H1 (cell line): Measurements from ENCODE around the gene OPALIN. TPM values are rescaled to one million over a fixed set of nuclear protein-coding genes. Genes with fewer than 3 reads are reported as not detected.

ENCODE experiments used
- TAF7 ChIP-seq: optimal IDR thresholded peaks from 2 replicates; pipeline ENCODE3; 2011; ENCODE audit warnings: low read depth, mild to moderate bottlenecking, inconsistent platforms, low read length, moderate library complexity, borderline replicate concordance
- polyA plus RNA-seq, 7 experiments: library from polyadenylated mRNA; depleted of rRNA in 3 of 7; stranded (reverse) in 5 of 7; unstranded in 2 of 7; fragments of >200 nt in 5 of 7; fragments of 200-250 nt in 2 of 7; gene quantifications; 1 replicate in 5 of 7; 2 replicates in 1 of 7; 4 replicates in 1 of 7; pipeline versions ENCODE4 v1.2.1 to v1.2.3, GENCODE V29; 2011 to 2013; ENCODE audit warnings: missing spikeins in 2 of 7, mixed read lengths in 2 of 7
- total RNA-seq: library from RNA; stranded (reverse); fragmentation: NEBNext Ultra II Directional; extraction: Animal tissue kit (Norgen Biotek cat#: 25700); gene quantifications from 2 replicates; pipeline ENCODE4 v1.2.1, GENCODE V29; 2021
- TF ChIP-seq, protein P1 (sequence below): fragments of 300-600 bp; sonication (generic); IDR thresholded peaks from 2 replicates; pipeline ENCODE4 v1.7.1; 2012; ENCODE audit warnings: low read length, moderate library complexity, mild to moderate bottlenecking, inconsistent platforms; ENCODE audit not compliant: insufficient replicate concordance

OPALIN gene
- total and polyA plus RNA-seq, 2 of the 8 experiments (the other 6 are each of a cell fraction or from before 2014, with no cell fraction given): 0.03 TPM; not detected in 1

DNA sequence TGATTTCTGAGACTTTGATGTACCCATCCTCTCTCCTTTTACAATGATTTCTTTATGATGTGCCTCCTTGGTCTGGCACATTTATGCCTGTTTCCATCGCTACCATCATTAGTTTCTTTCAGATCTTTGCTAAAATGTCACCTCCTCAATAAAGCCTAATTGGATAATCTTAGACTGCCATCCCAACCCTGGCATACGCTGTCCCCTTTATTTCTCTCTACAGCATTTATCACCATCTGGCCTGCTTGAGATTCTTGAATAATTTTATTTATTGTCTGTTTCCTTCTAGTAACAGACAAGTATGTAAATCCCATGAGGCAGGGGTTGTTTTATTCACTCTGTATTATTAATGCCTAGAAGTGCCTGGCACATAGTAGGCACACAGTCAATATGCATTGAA, 61.3 kb downstream of the OPALIN start (continued):
- TF ChIP-seq, protein P1, sequence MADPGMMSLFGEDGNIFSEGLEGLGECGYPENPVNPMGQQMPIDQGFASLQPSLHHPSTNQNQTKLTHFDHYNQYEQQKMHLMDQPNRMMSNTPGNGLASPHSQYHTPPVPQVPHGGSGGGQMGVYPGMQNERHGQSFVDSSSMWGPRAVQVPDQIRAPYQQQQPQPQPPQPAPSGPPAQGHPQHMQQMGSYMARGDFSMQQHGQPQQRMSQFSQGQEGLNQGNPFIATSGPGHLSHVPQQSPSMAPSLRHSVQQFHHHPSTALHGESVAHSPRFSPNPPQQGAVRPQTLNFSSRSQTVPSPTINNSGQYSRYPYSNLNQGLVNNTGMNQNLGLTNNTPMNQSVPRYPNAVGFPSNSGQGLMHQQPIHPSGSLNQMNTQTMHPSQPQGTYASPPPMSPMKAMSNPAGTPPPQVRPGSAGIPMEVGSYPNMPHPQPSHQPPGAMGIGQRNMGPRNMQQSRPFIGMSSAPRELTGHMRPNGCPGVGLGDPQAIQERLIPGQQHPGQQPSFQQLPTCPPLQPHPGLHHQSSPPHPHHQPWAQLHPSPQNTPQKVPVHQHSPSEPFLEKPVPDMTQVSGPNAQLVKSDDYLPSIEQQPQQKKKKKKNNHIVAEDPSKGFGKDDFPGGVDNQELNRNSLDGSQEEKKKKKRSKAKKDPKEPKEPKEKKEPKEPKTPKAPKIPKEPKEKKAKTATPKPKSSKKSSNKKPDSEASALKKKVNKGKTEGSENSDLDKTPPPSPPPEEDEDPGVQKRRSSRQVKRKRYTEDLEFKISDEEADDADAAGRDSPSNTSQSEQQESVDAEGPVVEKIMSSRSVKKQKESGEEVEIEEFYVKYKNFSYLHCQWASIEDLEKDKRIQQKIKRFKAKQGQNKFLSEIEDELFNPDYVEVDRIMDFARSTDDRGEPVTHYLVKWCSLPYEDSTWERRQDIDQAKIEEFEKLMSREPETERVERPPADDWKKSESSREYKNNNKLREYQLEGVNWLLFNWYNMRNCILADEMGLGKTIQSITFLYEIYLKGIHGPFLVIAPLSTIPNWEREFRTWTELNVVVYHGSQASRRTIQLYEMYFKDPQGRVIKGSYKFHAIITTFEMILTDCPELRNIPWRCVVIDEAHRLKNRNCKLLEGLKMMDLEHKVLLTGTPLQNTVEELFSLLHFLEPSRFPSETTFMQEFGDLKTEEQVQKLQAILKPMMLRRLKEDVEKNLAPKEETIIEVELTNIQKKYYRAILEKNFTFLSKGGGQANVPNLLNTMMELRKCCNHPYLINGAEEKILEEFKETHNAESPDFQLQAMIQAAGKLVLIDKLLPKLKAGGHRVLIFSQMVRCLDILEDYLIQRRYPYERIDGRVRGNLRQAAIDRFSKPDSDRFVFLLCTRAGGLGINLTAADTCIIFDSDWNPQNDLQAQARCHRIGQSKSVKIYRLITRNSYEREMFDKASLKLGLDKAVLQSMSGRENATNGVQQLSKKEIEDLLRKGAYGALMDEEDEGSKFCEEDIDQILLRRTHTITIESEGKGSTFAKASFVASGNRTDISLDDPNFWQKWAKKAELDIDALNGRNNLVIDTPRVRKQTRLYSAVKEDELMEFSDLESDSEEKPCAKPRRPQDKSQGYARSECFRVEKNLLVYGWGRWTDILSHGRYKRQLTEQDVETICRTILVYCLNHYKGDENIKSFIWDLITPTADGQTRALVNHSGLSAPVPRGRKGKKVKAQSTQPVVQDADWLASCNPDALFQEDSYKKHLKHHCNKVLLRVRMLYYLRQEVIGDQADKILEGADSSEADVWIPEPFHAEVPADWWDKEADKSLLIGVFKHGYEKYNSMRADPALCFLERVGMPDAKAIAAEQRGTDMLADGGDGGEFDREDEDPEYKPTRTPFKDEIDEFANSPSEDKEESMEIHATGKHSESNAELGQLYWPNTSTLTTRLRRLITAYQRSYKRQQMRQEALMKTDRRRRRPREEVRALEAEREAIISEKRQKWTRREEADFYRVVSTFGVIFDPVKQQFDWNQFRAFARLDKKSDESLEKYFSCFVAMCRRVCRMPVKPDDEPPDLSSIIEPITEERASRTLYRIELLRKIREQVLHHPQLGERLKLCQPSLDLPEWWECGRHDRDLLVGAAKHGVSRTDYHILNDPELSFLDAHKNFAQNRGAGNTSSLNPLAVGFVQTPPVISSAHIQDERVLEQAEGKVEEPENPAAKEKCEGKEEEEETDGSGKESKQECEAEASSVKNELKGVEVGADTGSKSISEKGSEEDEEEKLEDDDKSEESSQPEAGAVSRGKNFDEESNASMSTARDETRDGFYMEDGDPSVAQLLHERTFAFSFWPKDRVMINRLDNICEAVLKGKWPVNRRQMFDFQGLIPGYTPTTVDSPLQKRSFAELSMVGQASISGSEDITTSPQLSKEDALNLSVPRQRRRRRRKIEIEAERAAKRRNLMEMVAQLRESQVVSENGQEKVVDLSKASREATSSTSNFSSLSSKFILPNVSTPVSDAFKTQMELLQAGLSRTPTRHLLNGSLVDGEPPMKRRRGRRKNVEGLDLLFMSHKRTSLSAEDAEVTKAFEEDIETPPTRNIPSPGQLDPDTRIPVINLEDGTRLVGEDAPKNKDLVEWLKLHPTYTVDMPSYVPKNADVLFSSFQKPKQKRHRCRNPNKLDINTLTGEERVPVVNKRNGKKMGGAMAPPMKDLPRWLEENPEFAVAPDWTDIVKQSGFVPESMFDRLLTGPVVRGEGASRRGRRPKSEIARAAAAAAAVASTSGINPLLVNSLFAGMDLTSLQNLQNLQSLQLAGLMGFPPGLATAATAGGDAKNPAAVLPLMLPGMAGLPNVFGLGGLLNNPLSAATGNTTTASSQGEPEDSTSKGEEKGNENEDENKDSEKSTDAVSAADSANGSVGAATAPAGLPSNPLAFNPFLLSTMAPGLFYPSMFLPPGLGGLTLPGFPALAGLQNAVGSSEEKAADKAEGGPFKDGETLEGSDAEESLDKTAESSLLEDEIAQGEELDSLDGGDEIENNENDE: no peak
- no peak for TF ChIP-seq TAF7
